Neural cell (in vitro differentiated cells): ENCODE results near the gene CCDC24. TPM values are rescaled to one million over a fixed set of nuclear protein-coding genes. Genes with fewer than 3 reads are reported as not detected.

ENCODE experiments used
- H2AFZ ChIP-seq: fragments of 200-600, 300-800 bp; sonication (generic), shearing (Covaris generic); 2 replicates; pipeline ENCODE4 v1.6.0; 2014; ENCODE audit warnings: low read depth, mild to moderate bottlenecking, antibody characterized with exemption, low read length, moderate library complexity
- H3F3A ChIP-seq: fragments of 200-600 bp; shearing (Covaris generic); 2 replicates; pipeline ENCODE4 v1.6.1; 2016; ENCODE audit warnings: mild to moderate bottlenecking, moderate library complexity, mixed read lengths, antibody characterized with exemption, low read length; ENCODE audit not compliant: insufficient read depth, poor library complexity, severe bottlenecking
- H3K27ac ChIP-seq: fragments of 200-600, 300-800 bp; sonication (generic), shearing (Covaris generic); 2 replicates; pipeline ENCODE4 v1.5.1; 2014; ENCODE audit warnings: mild to moderate bottlenecking, low read length, moderate library complexity
- H3K27me3 ChIP-seq: fragments of 300-800, 200-600 bp; sonication (generic), shearing (Covaris generic); 2 replicates; pipeline ENCODE4 v1.6.0; 2014; ENCODE audit warnings: mild to moderate bottlenecking, low read depth, low read length, moderate library complexity; ENCODE audit not compliant: insufficient read depth
- H3K36me3 ChIP-seq: fragments of 300-800, 200-600 bp; sonication (generic), shearing (Covaris generic); 2 replicates; pipeline ENCODE4 v1.5.1; 2014; ENCODE audit warnings: mild to moderate bottlenecking, antibody characterized with exemption, low read length, moderate library complexity; ENCODE audit not compliant: insufficient read depth
- H3K4me2 ChIP-seq: fragments of 300-800, 200-600 bp; sonication (generic), shearing (Covaris generic); 2 replicates; pipeline ENCODE4 v1.6.0; 2014; ENCODE audit warnings: mild to moderate bottlenecking, low read length
- H3K4me3 ChIP-seq: fragments of 300-800, 200-600 bp; sonication (generic), shearing (Covaris generic); 2 replicates; pipeline ENCODE4 v1.5.1; 2014; ENCODE audit warnings: mild to moderate bottlenecking, low read length, moderate library complexity
- H3K79me2 ChIP-seq: fragments of 200-600 bp; shearing (Covaris generic); replicated peaks from 2 replicates; pipeline ENCODE4 v1.6.0; 2014; ENCODE audit warnings: mild to moderate bottlenecking, low read length, moderate library complexity; ENCODE audit not compliant: insufficient read depth
- H3K9ac ChIP-seq: fragments of 300-800, 200-600 bp; sonication (generic), shearing (Covaris generic); 2 replicates; pipeline ENCODE4 v1.6.1; 2016; ENCODE audit warnings: mild to moderate bottlenecking, low read length, mixed read lengths
- H3K9me2 ChIP-seq: fragments of 200-600 bp; shearing (Covaris generic); 2 replicates; pipeline ENCODE4 v1.6.1; 2016; ENCODE audit warnings: mild to moderate bottlenecking, low read length, mixed read lengths; ENCODE audit not compliant: insufficient read depth
- H3K9me3 ChIP-seq: fragments of 200-600, 300-800 bp; sonication (generic), shearing (Covaris generic); 2 replicates; pipeline ENCODE4 v1.6.1; 2016; ENCODE audit warnings: mild to moderate bottlenecking, mixed run types, low read length, moderate library complexity, mixed read lengths
- H4K20me1 ChIP-seq: fragments of 200-600 bp; shearing (Covaris generic); 2 replicates; pipeline ENCODE4 v1.6.1; 2016; ENCODE audit warnings: mild to moderate bottlenecking, mixed run types; ENCODE audit not compliant: insufficient read depth
- CTCF ChIP-seq: fragments of 450-650 bp; IDR thresholded peaks from 2 replicates; pipeline ENCODE4 v1.5.1; 2014; ENCODE audit warnings: antibody characterized with exemption, mild to moderate bottlenecking, moderate library complexity; ENCODE audit not compliant: poor library complexity, severe bottlenecking
- EP300 ChIP-seq: fragments of 450-650 bp; conservative IDR thresholded peaks from 2 replicates; pipeline ENCODE4 v1.6.1; 2014; ENCODE audit warnings: antibody characterized with exemption, mild to moderate bottlenecking, moderate library complexity; ENCODE audit not compliant: poor library complexity, severe bottlenecking
- EZH2 ChIP-seq: fragments of 200-600, 300-800 bp; shearing (Covaris generic), sonication (generic); IDR thresholded peaks from 2 replicates; pipeline ENCODE4 v1.6.1; 2014; ENCODE audit warnings: antibody characterized with exemption, low read length, borderline replicate concordance, mild to moderate bottlenecking; ENCODE audit not compliant: insufficient read depth, poor library complexity, severe bottlenecking
- MXI1 ChIP-seq: fragments of 450-650 bp; conservative IDR thresholded peaks from 2 replicates; pipeline ENCODE4 v1.6.1; 2014; ENCODE audit warnings: antibody characterized with exemption, mild to moderate bottlenecking; ENCODE audit not compliant: poor library complexity, severe bottlenecking
- POLR2AphosphoS5 ChIP-seq: IDR thresholded peaks from 2 replicates; pipeline ENCODE4 v1.6.1; 2012
- RAD21 ChIP-seq: fragments of 450-650 bp; conservative IDR thresholded peaks from 2 replicates; pipeline ENCODE4 v1.6.1; 2014; ENCODE audit warnings: antibody characterized with exemption, mild to moderate bottlenecking, moderate library complexity
- SMC3 ChIP-seq: fragments of 450-650 bp; conservative IDR thresholded peaks from 2 replicates; pipeline ENCODE4 v1.6.1; 2014; ENCODE audit warnings: antibody characterized with exemption, mild to moderate bottlenecking, moderate library complexity; ENCODE audit not compliant: poor library complexity
- TAF1 ChIP-seq: IDR thresholded peaks from 2 replicates; pipeline ENCODE4 v1.6.1; 2012; ENCODE audit warnings: low read depth
- polyA plus RNA-seq: library from polyadenylated mRNA; depleted of rRNA; stranded (reverse); fragments of >200 nt; gene quantifications from 2 replicates; pipeline ENCODE4 v1.2.3, GENCODE V29; 2014
- TF ChIP-seq, protein P1 (sequence below): IDR thresholded peaks from 2 replicates; pipeline ENCODE4 v1.6.1; 2012; ENCODE audit warnings: borderline replicate concordance

CCDC24 gene
- polyA plus RNA-seq, 1 donor from 2014 or later = 16.5 TPM

- Histone ChIP-seq H3K79me2 (no peaks in the 10 kb centered on the region), H3K27ac (peak overlapping the region; percentile 84), H3K9me2 (no peaks in the 10 kb centered on the region), H3F3A (no peaks in the 10 kb centered on the region), H3K36me3 (no peaks in the 10 kb centered on the region), H3K9me3 (no peaks in the 10 kb centered on the region), H3K4me2 (peak overlapping the region; percentile 99), H3K27me3 (no peaks in the 10 kb centered on the region), H3K9ac (peak overlapping the region; percentile 90), H2AFZ (peak overlapping the region; percentile 91), H3K4me3 (peak overlapping the region; percentile 99), H4K20me1 (no peaks in the 10 kb centered on the region)
- TF ChIP-seq POLR2AphosphoS5 (peak; percentile 67), SMC3 (peak; percentile 40), MXI1 (peak; percentile 96), RAD21 (peak; percentile 2), EP300 (peak; percentile 50), TAF1 (peak; percentile 81), EZH2 (no peak), CTCF (no peak)
- TF ChIP-seq, protein P1, sequence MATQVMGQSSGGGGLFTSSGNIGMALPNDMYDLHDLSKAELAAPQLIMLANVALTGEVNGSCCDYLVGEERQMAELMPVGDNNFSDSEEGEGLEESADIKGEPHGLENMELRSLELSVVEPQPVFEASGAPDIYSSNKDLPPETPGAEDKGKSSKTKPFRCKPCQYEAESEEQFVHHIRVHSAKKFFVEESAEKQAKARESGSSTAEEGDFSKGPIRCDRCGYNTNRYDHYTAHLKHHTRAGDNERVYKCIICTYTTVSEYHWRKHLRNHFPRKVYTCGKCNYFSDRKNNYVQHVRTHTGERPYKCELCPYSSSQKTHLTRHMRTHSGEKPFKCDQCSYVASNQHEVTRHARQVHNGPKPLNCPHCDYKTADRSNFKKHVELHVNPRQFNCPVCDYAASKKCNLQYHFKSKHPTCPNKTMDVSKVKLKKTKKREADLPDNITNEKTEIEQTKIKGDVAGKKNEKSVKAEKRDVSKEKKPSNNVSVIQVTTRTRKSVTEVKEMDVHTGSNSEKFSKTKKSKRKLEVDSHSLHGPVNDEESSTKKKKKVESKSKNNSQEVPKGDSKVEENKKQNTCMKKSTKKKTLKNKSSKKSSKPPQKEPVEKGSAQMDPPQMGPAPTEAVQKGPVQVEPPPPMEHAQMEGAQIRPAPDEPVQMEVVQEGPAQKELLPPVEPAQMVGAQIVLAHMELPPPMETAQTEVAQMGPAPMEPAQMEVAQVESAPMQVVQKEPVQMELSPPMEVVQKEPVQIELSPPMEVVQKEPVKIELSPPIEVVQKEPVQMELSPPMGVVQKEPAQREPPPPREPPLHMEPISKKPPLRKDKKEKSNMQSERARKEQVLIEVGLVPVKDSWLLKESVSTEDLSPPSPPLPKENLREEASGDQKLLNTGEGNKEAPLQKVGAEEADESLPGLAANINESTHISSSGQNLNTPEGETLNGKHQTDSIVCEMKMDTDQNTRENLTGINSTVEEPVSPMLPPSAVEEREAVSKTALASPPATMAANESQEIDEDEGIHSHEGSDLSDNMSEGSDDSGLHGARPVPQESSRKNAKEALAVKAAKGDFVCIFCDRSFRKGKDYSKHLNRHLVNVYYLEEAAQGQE = peak; percentile 81
These were observed 38.7 kb downstream of the CCDC24 start for GRCh38 chr1:44029911-44030604.

DNA sequence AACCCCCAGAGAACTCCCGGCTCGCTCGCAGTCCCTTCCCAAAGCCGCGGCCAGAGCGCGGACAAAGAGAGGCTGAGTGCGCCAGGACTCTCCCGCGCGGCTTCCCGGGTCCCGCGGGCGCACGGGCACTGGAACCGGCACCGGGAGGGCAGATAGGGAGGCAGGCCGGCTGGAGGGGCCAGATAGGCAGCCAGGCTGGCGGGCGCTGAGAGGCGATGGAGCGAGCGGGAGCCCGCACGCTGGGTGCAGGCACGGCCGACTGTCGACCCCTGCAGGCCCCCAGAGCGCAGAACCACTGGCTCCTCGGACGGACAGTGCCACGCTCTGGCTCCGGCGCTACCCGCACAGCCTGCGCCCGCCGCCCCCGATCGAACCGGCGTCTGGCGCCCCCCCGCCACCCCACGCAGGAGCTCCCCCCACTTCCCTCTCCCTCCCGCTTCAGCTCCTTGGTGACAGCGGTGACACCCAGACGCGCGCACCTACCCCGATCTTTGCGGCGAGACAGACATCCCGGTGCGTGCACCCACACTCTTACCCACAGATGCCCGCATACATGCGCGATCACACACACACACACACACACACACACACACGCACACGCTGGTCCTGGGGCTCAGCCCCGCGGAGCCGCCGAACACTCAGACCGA is 39.3 kb downstream of the CCDC24 start:
- Histone ChIP-seq H3K36me3 (no peaks in the 10 kb centered on the region), H3K4me3 (peak overlapping the region; percentile 99), H3K9me3 (no peaks in the 10 kb centered on the region), H3K9me2 (no peaks in the 10 kb centered on the region), H3K4me2 (peak overlapping the region; percentile 68), H3K27ac (peak overlapping the region; percentile 75), H3K9ac (peak overlapping the region; percentile 90), H3K27me3 (no peaks in the 10 kb centered on the region), H3K79me2 (no peaks in the 10 kb centered on the region), H3F3A (no peaks in the 10 kb centered on the region), H2AFZ (peak overlapping the region; percentile 73), H4K20me1 (no peaks in the 10 kb centered on the region)
- TF ChIP-seq TAF1 (no peak), RAD21 (peak; percentile 50), EZH2 (no peak), CTCF (peak; percentile 55), MXI1 (peak; percentile 51), POLR2AphosphoS5 (no peak), SMC3 (peak; percentile 39), EP300 (no peak)
- TF ChIP-seq, protein P1 = no peak
